IMR-90 (cell line): ENCODE results near the gene CDH23. TPM values are rescaled to one million over a fixed set of nuclear protein-coding genes. Genes with fewer than 3 reads are reported as not detected.

ENCODE experiments used
- ATAC-seq: fragments of 200-7000 bp; cut with Tn5 transposase; 2 replicates; pipeline ENCODE4 v1.9.1; 2020; ENCODE audit warnings: low read depth, mild to moderate bottlenecking, moderate library complexity
- BruUV-seq: library from RNA; stranded (reverse); fragments of 400-500 nt; replicated peaks from 2 replicates; lab custom pipeline; 2021; lab: Mats Ljungman, UMichigan
- CTCF ChIA-PET: fragments of 300-600 bp; formaldehyde crosslinking; extraction: SDS; loops from one replicate; lab custom pipeline; 2021; ENCODE audit warnings: antibody characterized with exemption; lab: Yijun Ruan, JAX
- POLR2A ChIA-PET: fragments of 300-600 bp; sonication (Branson Sonifier 250); formaldehyde crosslinking; loops from one replicate; lab custom pipeline; 2022; ENCODE audit warnings: antibody characterized with exemption; ENCODE audit not compliant: unreplicated experiment; lab: Charles Lee
- DNase-seq: peaks from one replicate; pipeline ENCODE4 v3.0.0; 2013
- H2AFZ ChIP-seq: replicated peaks from 2 replicates; pipeline ENCODE3; 2013; ENCODE audit warnings: low read length, mild to moderate bottlenecking; ENCODE audit not compliant: poor library complexity
- H2AK5ac ChIP-seq: 2 replicates; pipeline ENCODE4 v1.6.1; 2013; ENCODE audit warnings: low read depth, low read length, inconsistent platforms
- H2AK9ac ChIP-seq: replicated peaks from 2 replicates; pipeline ENCODE3; 2013; ENCODE audit warnings: mild to moderate bottlenecking, low read depth, low read length, moderate library complexity; ENCODE audit not compliant: poor library complexity
- H2BK120ac ChIP-seq: 2 replicates; pipeline ENCODE4 v1.6.1; 2013; ENCODE audit warnings: low read depth, low read length, inconsistent platforms
- H2BK15ac ChIP-seq: 3 replicates; pipeline ENCODE4 v1.6.1; 2013; ENCODE audit warnings: low read depth, low read length, inconsistent platforms
- H2BK20ac ChIP-seq: 2 replicates; pipeline ENCODE4 v1.6.1; 2013; ENCODE audit warnings: low read depth, mild to moderate bottlenecking, inconsistent platforms, low read length, moderate library complexity
- H2BK5ac ChIP-seq: 2 replicates; pipeline ENCODE4 v1.6.1; 2013; ENCODE audit warnings: mild to moderate bottlenecking, low read depth, low read length, inconsistent platforms; ENCODE audit not compliant: poor library complexity, severe bottlenecking
- H3K14ac ChIP-seq: replicated peaks from 2 replicates; pipeline ENCODE4 v1.6.1; 2013; ENCODE audit warnings: low read depth, low read length, inconsistent platforms
- H3K18ac ChIP-seq: 2 replicates; pipeline ENCODE4 v1.6.1; 2013; ENCODE audit warnings: low read depth, low read length, control low read depth
- H3K23ac ChIP-seq: 2 replicates; pipeline ENCODE4 v1.6.1; 2013; ENCODE audit warnings: low read depth, low read length, inconsistent platforms
- H3K27ac ChIP-seq: 2 replicates; pipeline ENCODE4 v1.5.1; 2013; ENCODE audit warnings: mild to moderate bottlenecking, control low read depth, low read length; ENCODE audit not compliant: insufficient read depth
- H3K27me3 ChIP-seq: 2 replicates; pipeline ENCODE4 v1.6.1; 2013; ENCODE audit warnings: low read length; ENCODE audit not compliant: control insufficient read depth, insufficient read depth
- H3K36me3 ChIP-seq: 2 replicates; pipeline ENCODE4 v1.6.1; 2013; ENCODE audit warnings: low read length, mixed read lengths; ENCODE audit not compliant: control insufficient read depth, insufficient read depth
- H3K4ac ChIP-seq: 2 replicates; pipeline ENCODE4 v1.6.1; 2013; ENCODE audit warnings: low read depth, low read length, inconsistent platforms
- H3K4me1 ChIP-seq: 2 replicates; pipeline ENCODE4 v1.6.1; 2013; ENCODE audit warnings: low read length, mixed read lengths; ENCODE audit not compliant: control insufficient read depth, insufficient read depth
- H3K4me2 ChIP-seq: 2 replicates; pipeline ENCODE4 v1.6.1; 2013; ENCODE audit warnings: low read depth, mild to moderate bottlenecking, control low read depth, low read length, moderate library complexity
- H3K4me3 ChIP-seq: 2 replicates; pipeline ENCODE4 v1.5.1; 2013; ENCODE audit warnings: low read depth, mild to moderate bottlenecking, control low read depth, low read length, moderate library complexity; ENCODE audit not compliant: insufficient read depth
- H3K56ac ChIP-seq: 2 replicates; pipeline ENCODE4 v1.6.1; 2013; ENCODE audit warnings: low read length, inconsistent platforms; ENCODE audit not compliant: insufficient read depth; ENCODE audit errors: extremely low read depth
- H3K79me1 ChIP-seq, 2 experiments: 2 replicates each; pipeline ENCODE4 v1.6.1; 2013; ENCODE audit warnings: low read length in 2 of 2, inconsistent platforms in 1 of 2, low read depth in 1 of 2
- H3K9ac ChIP-seq: 2 replicates; pipeline ENCODE4 v1.6.1; 2013; ENCODE audit warnings: low read depth, low read length, control low read depth
- H3K9me1 ChIP-seq: 2 replicates; pipeline ENCODE4 v1.6.1; 2013; ENCODE audit warnings: low read length, inconsistent platforms; ENCODE audit not compliant: insufficient read depth
- H3K9me3 ChIP-seq: 2 replicates; pipeline ENCODE4 v1.6.1; 2013; ENCODE audit warnings: low read length; ENCODE audit not compliant: control insufficient read depth, insufficient read depth
- H4K20me1 ChIP-seq: 2 replicates; pipeline ENCODE4 v1.6.1; 2013; ENCODE audit warnings: low read length, inconsistent platforms; ENCODE audit not compliant: insufficient read depth
- H4K5ac ChIP-seq: 2 replicates; pipeline ENCODE4 v1.6.1; 2013; ENCODE audit warnings: mild to moderate bottlenecking, low read depth, low read length, control low read depth
- H4K8ac ChIP-seq, 2 experiments: 2 replicates each; pipeline ENCODE4 v1.6.1; 2013; ENCODE audit warnings: low read depth in 2 of 2, low read length in 2 of 2, control low read depth in 1 of 2, inconsistent platforms in 1 of 2
- H4K91ac ChIP-seq: 2 replicates; pipeline ENCODE4 v1.6.1; 2013; ENCODE audit warnings: low read depth, low read length, inconsistent platforms; ENCODE audit not compliant: insufficient read depth
- BHLHE40 ChIP-seq: fragments of 150-350 bp; IDR thresholded peaks from 2 replicates; pipeline ENCODE4 v1.6.1; 2016; ENCODE audit warnings: mild to moderate bottlenecking, low read depth, low read length
- CEBPB ChIP-seq: IDR thresholded peaks from 2 replicates; pipeline ENCODE4 v1.6.1; 2012; ENCODE audit warnings: low read depth, low read length, improper control_type of control experiment
- CHD1 ChIP-seq: IDR thresholded peaks from 2 replicates; pipeline ENCODE4 v1.6.1; 2012; ENCODE audit warnings: low read depth, low read length, improper control_type of control experiment
- CTCF ChIP-seq: conservative IDR thresholded peaks from 2 replicates; pipeline ENCODE4 v1.5.1; 2012; ENCODE audit warnings: mild to moderate bottlenecking, low read depth, low read length, improper control_type of control experiment
- ELK1 ChIP-seq: fragments of 150-350 bp; IDR thresholded peaks from 2 replicates; pipeline ENCODE4 v1.6.1; 2016; ENCODE audit warnings: low read depth, mild to moderate bottlenecking, low read length, moderate library complexity, borderline replicate concordance
- MAFK ChIP-seq: IDR thresholded peaks from 2 replicates; pipeline ENCODE4 v1.6.1; 2012; ENCODE audit warnings: low read depth, low read length, improper control_type of control experiment
- MAZ ChIP-seq: IDR thresholded peaks from 2 replicates; pipeline ENCODE4 v1.6.1; 2012; ENCODE audit warnings: low read depth, mild to moderate bottlenecking, low read length, improper control_type of control experiment, moderate library complexity, borderline replicate concordance
- MXI1 ChIP-seq: IDR thresholded peaks from 2 replicates; pipeline ENCODE4 v1.6.1; 2012; ENCODE audit warnings: low read depth, mild to moderate bottlenecking, low read length, moderate library complexity, borderline replicate concordance
- NFE2L2 ChIP-seq: fragments of 150-350 bp; IDR thresholded peaks from 2 replicates; pipeline ENCODE4 v1.6.1; 2016; ENCODE audit warnings: low read depth, mild to moderate bottlenecking, low read length
- RAD21 ChIP-seq: IDR thresholded peaks from 2 replicates; pipeline ENCODE4 v1.6.1; 2012; ENCODE audit warnings: low read length, improper control_type of control experiment
- RCOR1 ChIP-seq: IDR thresholded peaks from 2 replicates; pipeline ENCODE4 v1.6.1; 2012; ENCODE audit warnings: mild to moderate bottlenecking, low read length, improper control_type of control experiment; ENCODE audit not compliant: insufficient replicate concordance
- RFX5 ChIP-seq: IDR thresholded peaks from 2 replicates; pipeline ENCODE4 v1.8.0; 2012; ENCODE audit warnings: low read depth, mild to moderate bottlenecking, low read length, moderate library complexity
- SMC3 ChIP-seq: fragments of 150-350 bp; IDR thresholded peaks from 2 replicates; pipeline ENCODE4 v1.6.1; 2016; ENCODE audit warnings: low read depth, mild to moderate bottlenecking, antibody characterized with exemption, low read length, moderate library complexity
- WGBS, 2 experiments: methylation state at CpG; one replicate each; pipeline versions ENCODE4 v1.1.5 to v1.1.7; 2013; ENCODE audit warnings: missing lambda C conversion rate in 2 of 2; ENCODE audit not compliant: insufficient read length in 1 of 2; ENCODE audit errors: extremely low coverage in 2 of 2; 5-methylcytosine and 5-hydroxymethylcytosine counted together
- dilution Hi-C: fragments of 300-500 bp; cut with HindIII; formaldehyde crosslinking; loops from one replicate; pipeline ENCODE4 v1.14.3; 2018; ENCODE audit warnings: low sequenced_read_pairs; ENCODE audit not compliant: unreplicated experiment
- in situ Hi-C: fragments of 300-500 bp; cut with MboI; formaldehyde crosslinking; loops from 3 replicates; pipeline ENCODE4 v1.14.3; 2019; ENCODE audit warnings: low sequenced_read_pairs, inconsistent platforms, mixed read lengths
- intact Hi-C: fragments of 100-400 bp; cut with micrococcal nuclease; formaldehyde crosslinking; loops from 2 replicates; pipeline ENCODE4 v1.10.0; 2022
- polyA plus RNA-seq, 3 experiments: library from polyadenylated mRNA; depleted of rRNA; stranded (reverse); fragments of >200 nt; gene quantifications; 2 replicates each; pipeline ENCODE4 v1.2.3, GENCODE V29; 2012; ENCODE audit warnings: low replicate concordance in 1 of 3
- total RNA-seq: library from RNA; depleted of rRNA; stranded (reverse); fragments of >200 nt; gene quantifications from 2 replicates; pipeline ENCODE4 v1.2.3, GENCODE V29; 2012

Gene CDH23
- total and polyA plus RNA-seq, 2 of the 4 experiments (the other 2 are of a cell fraction) = under 0.01 to 0.03 TPM

GRCh38 chr10:71820966-71821365, 424.2 kb downstream of the CDH23 start:
- H4K5ac ChIP-seq = no peak overlapping the region
- H4K91ac ChIP-seq = no peak overlapping the region
- POLR2A ChIA-PET = no interaction called here
- no peak overlapping the region for H2AK9ac ChIP-seq
- H3K27me3 ChIP-seq = no peaks in the 10 kb centered on the region
- 92% methylated on average over 4 of the region's 8 CpGs; no CpG with 5 or more reads in 1 of the 2 experiments for WGBS, 2 experiments
- peaks cover 26% of the 10 kb centered on the region for H4K20me1 ChIP-seq
- no peak overlapping the region for H2BK5ac ChIP-seq
- no peak overlapping the region for H2BK20ac ChIP-seq
- H3K18ac ChIP-seq = no peak overlapping the region
- H3K79me1 ChIP-seq = peaks cover 4 to 11% of the 10 kb centered on the region in 2 experiments; a peak in 3 of 4 replicates
- H3K9ac ChIP-seq = no peak overlapping the region
- in situ Hi-C loops = no loop called here
- no peak overlapping the region for H3K14ac ChIP-seq
- H2AK5ac ChIP-seq = no peak overlapping the region
- H3K27ac ChIP-seq = no peak overlapping the region
- no peaks in the 10 kb centered on the region for H3K9me3 ChIP-seq
- DNase-seq (no peak), ATAC-seq (no peak)
- H2BK120ac ChIP-seq = no peak overlapping the region
- BruUV-seq = no TSS peak
- no peak overlapping the region for H3K4me2 ChIP-seq
- no peak overlapping the region for H3K56ac ChIP-seq
- TF ChIP-seq MAFK = no peak
- no peak for TF ChIP-seq CHD1
- TF ChIP-seq NFE2L2 = no peak
- TF ChIP-seq BHLHE40 = no peak
- no peak for TF ChIP-seq RCOR1
- TF ChIP-seq MXI1 = no peak
- TF ChIP-seq MAZ = no peak
- no peak for TF ChIP-seq RAD21
- no peak for TF ChIP-seq ELK1
- TF ChIP-seq RFX5 = no peak
- TF ChIP-seq SMC3 = no peak
- no peak for TF ChIP-seq CEBPB
- no peak for TF ChIP-seq CTCF
- intact Hi-C loops = no loop called here
- no peak overlapping the region for H2AFZ ChIP-seq
- peaks cover 3% of the 10 kb centered on the region; the same call in 1 of the 2 replicates for H3K9me1 ChIP-seq
- dilution Hi-C loops = no loop called here
- H3K4ac ChIP-seq = no peak overlapping the region
- H3K4me3 ChIP-seq = no peak overlapping the region
- H3K4me1 ChIP-seq = no peaks in the 10 kb centered on the region
- no peak overlapping the region for H3K23ac ChIP-seq
- H2BK15ac ChIP-seq = no peak overlapping the region
- peaks cover 78% of the 10 kb centered on the region for H3K36me3 ChIP-seq
- CTCF ChIA-PET = no interaction called here
- H4K8ac ChIP-seq = no peak overlapping the region
